CD14-positive monocyte (primary cell): Measurements from ENCODE around the gene VSIG10L. TPM values are rescaled to one million over a fixed set of nuclear protein-coding genes. Genes with fewer than 3 reads are reported as not detected.

Experiments
- DNase-seq, 3 donors: peaks; one replicate each; pipeline ENCODE4 v3.0.0-alpha.2; 2011 to 2022
- H2AFZ ChIP-seq: 2 replicates; pipeline ENCODE4 v1.6.0; 2012; ENCODE audit warnings: mild to moderate bottlenecking, low read depth, low read length, inconsistent platforms; ENCODE audit not compliant: insufficient read depth, poor library complexity, severe bottlenecking
- H3K27ac ChIP-seq, 2 donors: 1 replicate in 1 of 2; 2 replicates in 1 of 2; pipeline ENCODE4 v1.5.1; 2012 to 2013; ENCODE audit warnings: low read length in 2 of 2, control low read depth in 1 of 2, inconsistent platforms in 1 of 2, low read depth in 1 of 2, mild to moderate bottlenecking in 1 of 2
- H3K27me3 ChIP-seq, 2 donors: one replicate each; pipeline versions ENCODE4 v1.6.0 to v1.6.1; 2011 to 2013; ENCODE audit warnings: low read length in 2 of 2; ENCODE audit not compliant: control insufficient read depth in 2 of 2, insufficient read depth in 2 of 2
- H3K36me3 ChIP-seq, 2 donors: replicated peaks in 1 of 2; 1 replicate in 1 of 2; 2 replicates in 1 of 2; pipeline versions ENCODE4 v1.5.1 to v1.6.1; 2012 to 2013; ENCODE audit warnings: low read length in 2 of 2, control low read depth in 1 of 2, inconsistent platforms in 1 of 2, mild to moderate bottlenecking in 1 of 2; ENCODE audit not compliant: insufficient read depth in 2 of 2, control insufficient read depth in 1 of 2
- H3K4me1 ChIP-seq, 2 donors: 1 replicate in 1 of 2; 2 replicates in 1 of 2; pipeline versions ENCODE4 v1.5.1 to v1.6.1; 2012 to 2013; ENCODE audit warnings: low read length in 2 of 2, control low read depth in 1 of 2, inconsistent platforms in 1 of 2, mild to moderate bottlenecking in 1 of 2, moderate library complexity in 1 of 2; ENCODE audit not compliant: insufficient read depth in 2 of 2, control insufficient read depth in 1 of 2
- H3K4me2 ChIP-seq: replicated peaks from 2 replicates; pipeline ENCODE3; 2012; ENCODE audit warnings: low read length, moderate library complexity, mild to moderate bottlenecking; ENCODE audit not compliant: poor library complexity, severe bottlenecking; ENCODE audit errors: extremely low read depth
- H3K4me3 ChIP-seq, 3 experiments: fragments of 200-600 bp in 1 of 3; sonication (generic) in 1 of 3; replicated peaks in 1 of 3; 1 replicate in 2 of 3; 2 replicates in 1 of 3; pipeline ENCODE4 v1.5.1; 2011 to 2013; ENCODE audit warnings: low read length in 3 of 3, mild to moderate bottlenecking in 3 of 3, control low read depth in 2 of 3, low read depth in 2 of 3, inconsistent platforms in 1 of 3, moderate library complexity in 1 of 3
- H3K79me2 ChIP-seq: 2 replicates; pipeline ENCODE4 v1.6.0; 2012; ENCODE audit warnings: mild to moderate bottlenecking, control low read depth, inconsistent platforms, low read length, moderate library complexity; ENCODE audit not compliant: insufficient read depth
- H3K9ac ChIP-seq: 2 replicates; pipeline ENCODE4 v1.6.0; 2017; ENCODE audit warnings: low read length, mild to moderate bottlenecking; ENCODE audit not compliant: insufficient read depth, poor library complexity, severe bottlenecking
- H3K9me3 ChIP-seq, 2 donors: replicated peaks in 1 of 2; 1 replicate in 1 of 2; 2 replicates in 1 of 2; pipeline versions ENCODE4 v1.5.1 to v1.6.1; 2012 to 2013; ENCODE audit warnings: low read length in 2 of 2, control low read depth in 1 of 2; ENCODE audit not compliant: control insufficient read depth in 1 of 2, insufficient read depth in 1 of 2
- H4K20me1 ChIP-seq: 2 replicates; pipeline ENCODE4 v1.6.0; 2012; ENCODE audit warnings: mild to moderate bottlenecking, low read length, control low read depth, moderate library complexity; ENCODE audit not compliant: insufficient read depth
- H3K27ac Mint-ChIP-seq, 7 donors: one replicate each; pipeline ENCODE4 v1.8.0; 2020; ENCODE audit warnings: mild to moderate bottlenecking in 7 of 7, mixed read lengths in 7 of 7, moderate library complexity in 6 of 7, inconsistent platforms in 2 of 7
- H3K27me3 Mint-ChIP-seq, 3 donors: one replicate each; pipeline ENCODE4 v1.8.0; 2021 to 2022; ENCODE audit warnings: low read depth in 3 of 3, mild to moderate bottlenecking in 3 of 3, mixed read lengths in 3 of 3, moderate library complexity in 3 of 3, inconsistent platforms in 1 of 3
- H3K36me3 Mint-ChIP-seq, 2 donors: one replicate each; pipeline ENCODE4 v1.8.0; 2020; ENCODE audit warnings: mixed read lengths in 2 of 2, inconsistent platforms in 1 of 2, mild to moderate bottlenecking in 1 of 2
- H3K4me1 Mint-ChIP-seq: one replicate; pipeline ENCODE4 v1.8.0; 2020; ENCODE audit warnings: mild to moderate bottlenecking, mixed read lengths
- H3K4me3 Mint-ChIP-seq, 2 donors: one replicate each; pipeline ENCODE4 v1.8.0; 2020; ENCODE audit warnings: mild to moderate bottlenecking in 2 of 2, mixed read lengths in 2 of 2, moderate library complexity in 1 of 2
- H3K9me3 Mint-ChIP-seq, 7 donors: one replicate each; pipeline ENCODE4 v1.8.0; 2020 to 2022; ENCODE audit warnings: mixed read lengths in 7 of 7, mild to moderate bottlenecking in 6 of 7, moderate library complexity in 6 of 7, inconsistent platforms in 2 of 7
- WGBS: methylation state at CpG from one replicate; pipeline ENCODE4 v1.1.5; 2013; ENCODE audit warnings: missing lambda C conversion rate; ENCODE audit not compliant: insufficient coverage; 5-methylcytosine and 5-hydroxymethylcytosine counted together
- intact Hi-C, 2 donors: fragments of 100-400 bp; cut with micrococcal nuclease; formaldehyde crosslinking; loops; one replicate each; pipeline versions ENCODE4 v1.15.0 to v1.15.1; 2023
- polyA minus RNA-seq: library from RNA; depleted of rRNA, polyadenylated mRNA; stranded (reverse); fragments of >200 nt; gene quantifications from 2 replicates; pipeline ENCODE4 v1.2.3, GENCODE V29; 2012
- polyA plus RNA-seq, 3 donors: library from polyadenylated mRNA; depleted of rRNA in 1 of 3; unstranded in 2 of 3; stranded (reverse) in 1 of 3; fragments of 300-500 nt in 2 of 3; fragments of >200 nt in 1 of 3; fragmentation: Illumina TruSeq in 2 of 3; gene quantifications; 1 replicate in 2 of 3; 2 replicates in 1 of 3; pipeline ENCODE4 v1.2.3, GENCODE V29; 2012 to 2021
- total RNA-seq, 12 experiments: library from RNA in 1 of 12; stranded (reverse) in 1 of 12; fragments of 120-200 nt in 1 of 12; gene quantifications; one replicate each; pipeline ENCODE4 v1.2.4 and lab custom pipeline; 2013 to 2026; ENCODE audit warnings: mixed read lengths in 6 of 12, inconsistent platforms in 1 of 12
- TF ChIP-seq, protein P1 (sequence below): fragments of 200-600 bp; IDR thresholded peaks from one replicate; pipeline ENCODE4 v1.8.0; 2022; ENCODE audit warnings: antibody characterized with exemption, mild to moderate bottlenecking

The VSIG10L gene
- 0.37 TPM for total RNA-seq (2013)
- 1 to 10 TPM in 1 of 3 donors, under 1 TPM in 2; 0.62 to 2.3 (median 0.73) TPM for polyA plus RNA-seq
- 0.28 and 0.72 TPM in 2 replicates for polyA minus RNA-seq
- total RNA-seq (lab: John Stamatoyannopoulos, UW): 0.52 to 2.3 (median 0.86) reads per million in 11 experiments

- Mint-ChIP-seq H3K9me3 (peaks cover 0 to 4% (median 0%) of the 10 kb centered on the region in 7 donors), H3K27ac (peak within 1 kb of the TSS in 5 of 7 donors; percentile 8 to 71 (median 70)), H3K36me3 (peaks cover 21 to 27% of the 10 kb centered on the region in 2 donors), H3K27me3 (peaks cover 22 to 25% (median 25%) of the 10 kb centered on the region in 3 donors), H3K4me3 (peak within 1 kb of the TSS; percentile 55 to 77), H3K4me1 (peaks cover 18% of the 10 kb centered on the region)
- WGBS: 53% methylated on average over 3 of the region's 3 CpGs
- Histone ChIP-seq H3K9me3 (no peaks in the 10 kb centered on the region), H3K9ac (no peak within 1 kb of the TSS), H4K20me1 (no peaks in the 10 kb centered on the region), H3K36me3 (peaks cover 23 to 27% of the 10 kb centered on the region in 2 donors), H3K4me3 (no peak within 1 kb of the TSS), H3K79me2 (no peaks in the 10 kb centered on the region), H3K4me1 (peaks cover 19 to 23% of the 10 kb centered on the region in 2 donors), H3K27me3 (peaks cover 0 to 12% of the 10 kb centered on the region in 2 donors), H3K27ac (no peak within 1 kb of the TSS), H2AFZ (no peak within 1 kb of the TSS), H3K4me2 (no peak within 1 kb of the TSS)
- TF ChIP-seq, protein P1, sequence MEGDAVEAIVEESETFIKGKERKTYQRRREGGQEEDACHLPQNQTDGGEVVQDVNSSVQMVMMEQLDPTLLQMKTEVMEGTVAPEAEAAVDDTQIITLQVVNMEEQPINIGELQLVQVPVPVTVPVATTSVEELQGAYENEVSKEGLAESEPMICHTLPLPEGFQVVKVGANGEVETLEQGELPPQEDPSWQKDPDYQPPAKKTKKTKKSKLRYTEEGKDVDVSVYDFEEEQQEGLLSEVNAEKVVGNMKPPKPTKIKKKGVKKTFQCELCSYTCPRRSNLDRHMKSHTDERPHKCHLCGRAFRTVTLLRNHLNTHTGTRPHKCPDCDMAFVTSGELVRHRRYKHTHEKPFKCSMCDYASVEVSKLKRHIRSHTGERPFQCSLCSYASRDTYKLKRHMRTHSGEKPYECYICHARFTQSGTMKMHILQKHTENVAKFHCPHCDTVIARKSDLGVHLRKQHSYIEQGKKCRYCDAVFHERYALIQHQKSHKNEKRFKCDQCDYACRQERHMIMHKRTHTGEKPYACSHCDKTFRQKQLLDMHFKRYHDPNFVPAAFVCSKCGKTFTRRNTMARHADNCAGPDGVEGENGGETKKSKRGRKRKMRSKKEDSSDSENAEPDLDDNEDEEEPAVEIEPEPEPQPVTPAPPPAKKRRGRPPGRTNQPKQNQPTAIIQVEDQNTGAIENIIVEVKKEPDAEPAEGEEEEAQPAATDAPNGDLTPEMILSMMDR: no peak
- DNase-seq: no peak
- intact Hi-C loops: loop anchor here in 1 of 2 donors (2.0 kb wide), 1 partner anchor 23 kb away; no protein-coding TSS in a partner anchor
Observed at GRCh38 chr19:51341976-51342580, at the start of gene VSIG10L. Gene VSIG10L, minus strand, starts transcription at chr19:51342139. Its CDS starts 15 bp downstream, at chr19:51342124.

GRCh38 chr19:51391073-51391611, 49.2 kb upstream of the VSIG10L start:
- H3K27ac ChIP-seq: peak overlapping the region; percentile 49 to 74
- WGBS: 13% methylated on average over 3 of the region's 8 CpGs
- peak overlapping the region; percentile 85 for H2AFZ ChIP-seq
- peak overlapping the region in 2 of 3 experiments; percentile 30 to 69 for H3K4me3 ChIP-seq
- peak overlapping the region; percentile 61 for H3K9ac ChIP-seq
- H3K79me2 ChIP-seq: no peaks in the 10 kb centered on the region
- Mint-ChIP-seq H3K9me3 (peaks cover 0 to 3% (median 0%) of the 10 kb centered on the region in 7 donors), H3K27me3 (peaks cover 1 to 4% (median 3%) of the 10 kb centered on the region in 3 donors), H3K36me3 (no peaks in the 10 kb centered on the region), H3K4me3 (peak overlapping the region; percentile 73 to 80), H3K4me1 (peaks cover 42% of the 10 kb centered on the region), H3K27ac (peak overlapping the region in 6 of 7 donors; percentile 35 to 93 (median 88))
- TF ChIP-seq, protein P1: no peak
- intact Hi-C loops: loop anchor here in 1 of 2 donors (10.0 kb wide), 2 partner anchors 114 to 274 kb away; partner anchors contain the start of gene SIGLEC12
- no peaks in the 10 kb centered on the region for H3K27me3 ChIP-seq
- peak overlapping the region; percentile 71 for H3K4me2 ChIP-seq
- peaks cover 35 to 37% of the 10 kb centered on the region in 2 donors for H3K4me1 ChIP-seq
- H3K36me3 ChIP-seq: no peaks in the 10 kb centered on the region
- no peak for DNase-seq
- H4K20me1 ChIP-seq: no peaks in the 10 kb centered on the region
- no peaks in the 10 kb centered on the region for H3K9me3 ChIP-seq
